Posterior cingulate gyrus (tissue), 11 donors: ENCODE measurements around the gene KCNQ2.
"Not testable (repeated sequence)": the region's sequence is repeated elsewhere in the genome, so short reads cannot be mapped to it uniquely, and the experiment has no call there.

Experiments
- DNase-seq, 10 donors: peaks; one replicate each; pipeline versions ENCODE4 v3.0.0 to v3.0.0-alpha.2; 2020 to 2021; ENCODE audit warnings: mixed read lengths in 3 of 10
- intact Hi-C: fragments of 100-400 bp; cut with DNase I; formaldehyde crosslinking; loops from one replicate; pipeline ENCODE4 v1.15.1; 2023

Gene KCNQ2

DNA sequence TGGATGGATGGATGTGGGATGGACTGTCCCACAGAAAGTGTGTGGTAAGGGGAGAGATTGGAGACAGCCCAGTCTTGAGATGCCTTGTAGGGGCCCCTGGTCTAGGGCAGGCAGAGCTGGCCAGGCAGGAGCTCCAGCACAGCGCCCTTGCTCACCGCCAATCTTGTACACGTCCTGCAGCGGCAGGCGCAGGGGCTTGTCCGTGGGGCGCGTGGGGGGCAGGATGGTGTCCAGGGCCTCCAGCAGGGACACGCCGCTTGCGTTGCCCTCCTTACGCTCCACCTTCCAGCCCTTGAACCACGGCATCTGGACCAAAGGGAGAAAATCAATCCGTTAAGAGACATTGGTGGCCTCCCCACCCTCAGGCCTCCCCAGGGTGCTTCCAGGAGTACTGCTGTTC lies 20.5 kb upstream of the KCNQ2 start:
- peak in 3 of 10 donors; percentile 42 to 63 (median 58) for DNase-seq
- intact Hi-C loops, result no loop called here

DNA sequence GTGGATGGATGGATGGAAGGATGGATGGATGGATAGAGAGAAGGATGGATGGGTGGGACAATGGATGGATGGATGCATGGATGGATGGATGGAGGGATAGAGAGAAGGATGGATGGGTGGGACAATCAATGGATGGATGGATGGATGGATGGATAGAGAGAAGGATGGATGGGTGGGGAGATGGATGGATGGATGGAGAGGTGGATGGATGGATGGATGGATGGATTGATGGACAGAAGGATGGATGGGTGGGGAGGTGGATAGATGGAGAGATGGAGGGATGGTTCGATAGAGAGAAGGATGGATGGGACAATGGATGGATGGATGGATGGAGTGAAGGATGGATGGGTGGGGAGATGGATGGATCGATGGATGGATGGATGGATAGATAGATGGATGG lies 20.1 kb upstream of the KCNQ2 start:
- DNase-seq, result no peak
- intact Hi-C loops, result no loop called here

GRCh38 chr20:63491635-63492230 lies 19.3 kb upstream of the KCNQ2 start:
- DNase-seq, result peak in 1 of 10 donors; percentile 1
- intact Hi-C loops, result no loop called here

DNA sequence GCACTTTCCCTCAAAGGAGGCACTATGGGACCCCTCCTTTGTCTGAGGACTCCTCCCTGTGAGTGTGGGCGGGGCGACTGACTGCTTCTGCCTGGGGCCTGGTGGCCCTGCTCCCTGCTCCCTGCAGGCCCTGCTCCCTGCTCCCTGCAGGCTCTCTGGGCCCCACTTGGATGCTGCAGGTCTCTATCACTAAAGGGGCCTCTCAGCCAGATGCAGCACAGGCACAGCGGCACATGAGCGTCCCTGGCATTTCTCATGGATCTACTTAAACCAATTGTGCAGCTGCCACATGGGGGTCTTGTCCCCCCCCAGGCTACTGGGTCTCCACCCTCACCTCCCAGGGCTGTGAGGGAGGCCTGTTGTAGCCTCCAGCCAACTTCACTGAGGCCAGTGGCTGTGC lies 18.6 kb upstream of the KCNQ2 start:
- DNase-seq, result peak in 2 of 10 donors; percentile 25 to 28
- intact Hi-C loops, result no loop called here

GRCh38 chr20:63490416-63490815 lies 18.0 kb upstream of the KCNQ2 start:
- DNase-seq, result peak in 3 of 10 donors; percentile 70 to 86 (median 80)
- intact Hi-C loops, result no loop called here

- DNase-seq, result peak in 3 of 10 donors; percentile 70 to 86 (median 79)
- intact Hi-C loops, result no loop called here
These were observed 16.1 kb upstream of the KCNQ2 start for GRCh38 chr20:63488315-63489251.

GRCh38 chr20:63487781-63488241 lies 15.4 kb upstream of the KCNQ2 start:
- DNase-seq, result peak in 1 of 10 donors; percentile 69
- intact Hi-C loops, result no loop called here

GRCh38 chr20:63487116-63487764 lies 14.8 kb upstream of the KCNQ2 start:
- intact Hi-C loops, result no loop called here
- peak in 1 of 10 donors; percentile 70 for DNase-seq

DNA sequence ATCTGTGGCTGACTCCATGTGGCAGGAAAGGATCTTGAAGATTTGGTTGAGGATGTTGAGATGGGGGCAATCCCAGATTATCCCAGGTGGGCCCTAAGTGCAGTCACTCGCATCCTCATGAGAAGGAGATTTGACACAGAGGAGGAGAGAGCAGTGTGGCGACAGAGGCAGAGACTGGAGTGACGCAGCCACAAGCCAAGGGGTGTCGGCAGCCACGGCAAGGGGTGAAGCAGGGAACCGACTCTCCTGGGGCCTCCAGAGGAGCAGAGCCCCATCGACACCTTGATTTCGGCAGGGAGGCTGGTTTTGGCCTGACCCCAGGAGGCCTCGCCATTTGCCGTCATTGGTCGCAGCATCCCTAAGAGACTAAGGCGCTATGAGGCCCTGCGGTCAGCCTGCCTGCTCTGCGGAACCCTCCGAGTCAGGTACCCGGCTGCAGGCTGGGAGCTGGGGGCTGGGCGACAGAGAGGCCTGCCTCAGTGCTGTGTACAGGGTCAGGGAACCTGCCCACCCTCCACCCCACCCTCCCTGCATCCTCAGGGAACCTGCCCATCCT lies 13.9 kb upstream of the KCNQ2 start:
- DNase-seq, result peak in 1 of 10 donors; percentile 74
- intact Hi-C loops, result no loop called here

GRCh38 chr20:63484651-63485403 lies 12.4 kb upstream of the KCNQ2 start:
- intact Hi-C loops, result no loop called here

GRCh38 chr20:63484236-63484635 lies 11.8 kb upstream of the KCNQ2 start:
- intact Hi-C loops, result no loop called here

More at GRCh38 chr20:63484651-63485403, 12.4 kb upstream of the KCNQ2 start:
- DNase-seq, result no peak

DNA sequence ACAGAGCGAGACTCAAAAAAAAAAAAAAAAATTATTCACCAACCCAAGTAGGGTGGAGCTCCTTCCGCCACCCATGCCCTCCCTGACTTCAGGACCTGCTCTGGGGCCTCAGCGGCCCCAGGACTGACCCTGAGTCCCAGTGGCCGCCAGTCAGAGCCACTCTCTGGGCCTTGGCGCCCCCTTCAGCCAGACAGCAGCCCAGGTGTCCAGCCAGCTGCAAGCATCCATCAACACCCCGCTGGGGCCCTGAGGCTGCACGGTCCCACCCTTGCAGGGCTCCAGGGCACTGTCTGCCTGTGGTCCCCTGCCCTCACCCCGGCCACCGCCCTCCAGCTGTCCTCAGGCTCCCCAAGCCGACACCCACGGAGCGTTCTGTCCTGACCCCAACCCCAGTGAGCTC lies 11.4 kb upstream of the KCNQ2 start:
- no peak for DNase-seq

More at GRCh38 chr20:63484236-63484635, 11.8 kb upstream of the KCNQ2 start:
- DNase-seq, result no peak

GRCh38 chr20:63482021-63482587 lies 9.6 kb upstream of the KCNQ2 start:
- DNase-seq, result no peak
- intact Hi-C loops, result no loop called here

More for the DNA sequence above, 11.4 kb upstream of the KCNQ2 start:
- intact Hi-C loops, result no loop called here

- no peak for DNase-seq
- intact Hi-C loops, result no loop called here
These were observed 9.0 kb upstream of the KCNQ2 start for GRCh38 chr20:63481503-63481902.

GRCh38 chr20:63479695-63480419 lies 7.4 kb upstream of the KCNQ2 start:
- intact Hi-C loops, DNase-seq: not testable (repeated sequence)

- DNase-seq, result no peak
- intact Hi-C loops, result no loop called here
These were observed 6.2 kb upstream of the KCNQ2 start for GRCh38 chr20:63478346-63479302.

DNA sequence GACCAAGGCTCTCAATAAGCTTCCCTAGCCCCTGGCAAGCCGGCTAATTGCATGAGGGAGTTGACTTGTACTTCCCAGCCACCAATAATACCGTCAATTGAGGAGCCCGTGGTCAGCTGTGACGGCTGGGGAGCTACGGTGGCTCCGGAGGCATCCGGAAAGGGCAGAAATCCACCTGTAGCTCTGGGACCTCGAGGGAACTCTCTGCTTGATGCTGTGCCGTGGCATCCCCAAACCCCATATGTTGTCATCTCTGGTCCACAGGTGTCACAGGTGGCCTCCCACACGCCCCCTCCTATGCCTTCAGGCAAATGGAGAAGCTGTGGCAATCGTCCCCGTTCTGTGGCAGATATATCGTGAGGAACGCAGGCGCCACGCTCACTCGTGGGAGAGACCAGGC lies 5.5 kb upstream of the KCNQ2 start:
- no peak for DNase-seq
- intact Hi-C loops, result no loop called here
